ENCODE results near the gene NEGR1. TPM values are rescaled to one million over a fixed set of nuclear protein-coding genes. Genes with fewer than 3 reads are reported as not detected.
A peak's percentile ranks its signal among the peaks of the same experiment; 100 is the strongest.

The NEGR1 gene
- total and polyA plus RNA-seq, 8 donors: 1.2 to 35.4 (median 7.7) TPM

DNA sequence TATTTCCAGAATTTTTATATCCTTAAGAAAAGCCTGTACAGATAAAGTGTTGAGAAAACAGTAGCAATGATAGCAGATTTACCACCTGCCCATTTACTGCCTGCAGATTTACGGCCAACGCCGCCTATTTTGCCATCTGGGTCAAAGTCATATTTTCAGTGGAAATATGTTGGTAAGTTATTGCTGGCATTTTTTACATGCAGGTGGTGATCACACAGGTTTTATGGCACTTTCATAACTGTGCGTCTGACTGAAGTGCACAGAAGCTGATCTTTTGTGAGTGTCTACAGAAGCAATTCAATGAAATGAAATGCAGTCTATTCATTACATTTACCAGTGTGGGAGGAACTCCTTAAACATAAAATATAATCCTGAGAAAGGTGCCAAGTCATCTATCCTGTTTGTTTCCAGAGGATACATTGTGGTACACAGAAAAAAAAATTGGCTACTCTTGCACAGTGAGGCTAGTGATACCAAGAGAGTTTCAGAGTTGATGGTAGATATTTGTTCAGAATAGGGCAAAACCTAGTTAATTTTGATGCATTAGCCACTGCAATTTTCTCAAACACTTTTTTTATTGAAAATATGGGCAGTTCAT is 458.5 kb downstream of the NEGR1 start:
- Histone ChIP-seq H3K4me3 (no peak overlapping the region), H3K27ac (no peak overlapping the region), H3K4me1 (peaks cover 0 to 5% (median 3%) of the 10 kb centered on the region in 4 donors), H3K27me3 (no peaks in the 10 kb centered on the region), H3K9me3 (no peaks in the 10 kb centered on the region), H3K36me3 (no peaks in the 10 kb centered on the region)
- no peak for DNase-seq
- TF ChIP-seq POLR2A (IDR thresholded peaks at IDR 0.05): no peak
- no peak for TF ChIP-seq EP300 (IDR thresholded peaks at IDR 0.05)
- TF ChIP-seq CTCF (IDR thresholded peaks at IDR 0.05): no peak
- no peak for TF ChIP-seq POLR2AphosphoS5 (IDR thresholded peaks at IDR 0.05)
- 71 to 81% (median 80%) methylated on average over 4 of the region's 4 CpGs for WGBS, 5 donors
- intact Hi-C loops (cut with DNase I; ENCODE audit: low total_unique reads): no loop called here

DNA sequence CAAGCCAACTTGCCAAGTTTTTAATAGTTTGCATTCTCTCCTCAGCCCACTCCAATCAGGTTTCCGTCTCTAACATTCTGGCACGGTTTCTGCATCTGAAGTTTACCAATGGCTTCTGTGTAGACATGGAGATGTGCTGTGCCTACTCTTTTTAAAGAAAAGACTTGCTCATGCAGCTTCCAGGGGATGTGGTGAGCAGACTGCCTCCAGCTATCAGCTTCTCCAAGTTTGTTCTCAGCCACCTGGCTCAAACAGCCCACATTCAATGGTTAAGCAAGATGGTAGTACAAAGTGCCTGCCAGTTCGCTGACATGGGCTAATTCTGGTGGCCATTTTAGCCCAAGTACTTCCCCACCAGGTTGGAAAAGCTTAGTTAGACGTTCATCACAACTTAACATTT is 465.3 kb downstream of the NEGR1 start:
- no peak overlapping the region for H3K27ac ChIP-seq
- no peak for DNase-seq
- H3K36me3 ChIP-seq: no peaks in the 10 kb centered on the region
- no peaks in the 10 kb centered on the region for H3K27me3 ChIP-seq
- intact Hi-C loops (cut with DNase I; ENCODE audit: low total_unique reads): no loop called here
- TF ChIP-seq EP300 (IDR thresholded peaks at IDR 0.05) (no peak), CTCF (IDR thresholded peaks at IDR 0.05) (no peak), POLR2A (IDR thresholded peaks at IDR 0.05) (no peak)
- WGBS, 5 donors: 65 to 78% (median 74%) methylated on average over 4 of the region's 4 CpGs
- H3K4me3 ChIP-seq: no peak overlapping the region
- H3K4me1 ChIP-seq: no peaks in the 10 kb centered on the region
- no peaks in the 10 kb centered on the region for H3K9me3 ChIP-seq

- 49 to 60% (median 52%) methylated on average over 3 of the region's 3 CpGs for WGBS, 5 donors
- Histone ChIP-seq H3K4me1 (no peaks in the 10 kb centered on the region), H3K9me3 (no peaks in the 10 kb centered on the region), H3K27ac (no peak overlapping the region), H3K4me3 (no peak overlapping the region), H3K27me3 (no peaks in the 10 kb centered on the region), H3K36me3 (no peaks in the 10 kb centered on the region)
- no peak for TF ChIP-seq POLR2A (IDR thresholded peaks at IDR 0.05)
- TF ChIP-seq EP300 (IDR thresholded peaks at IDR 0.05): no peak
- TF ChIP-seq POLR2AphosphoS5 (IDR thresholded peaks at IDR 0.05): no peak
- no peak for TF ChIP-seq CTCF (IDR thresholded peaks at IDR 0.05)
- intact Hi-C loops (cut with DNase I; ENCODE audit: low total_unique reads): no loop called here
- DNase-seq: no peak
These were observed 473.3 kb downstream of the NEGR1 start for GRCh38 chr1:71809085-71809484.

- Histone ChIP-seq H3K27ac (no peak overlapping the region), H3K27me3 (no peaks in the 10 kb centered on the region), H3K4me3 (no peak overlapping the region), H3K36me3 (no peaks in the 10 kb centered on the region), H3K9me3 (no peaks in the 10 kb centered on the region), H3K4me1 (no peaks in the 10 kb centered on the region)
- TF ChIP-seq EP300 (IDR thresholded peaks at IDR 0.05): no peak
- intact Hi-C loops (cut with DNase I; ENCODE audit: low total_unique reads): no loop called here
- peak; percentile 26 to 45 for DNase-seq
- WGBS, 5 donors: 66 to 88% (median 75%) methylated on average over 2 of the region's 2 CpGs
These were observed 478.2 kb downstream of the NEGR1 start for GRCh38 chr1:71804140-71804539.

- H3K4me1 ChIP-seq: peaks cover 0 to 15% (median 0%) of the 10 kb centered on the region in 4 donors
- no peaks in the 10 kb centered on the region for H3K27me3 ChIP-seq
- peak in 1 of 2 donors; percentile 21 for DNase-seq
- no peaks in the 10 kb centered on the region for H3K36me3 ChIP-seq
- TF ChIP-seq EP300 (IDR thresholded peaks at IDR 0.05): no peak
- TF ChIP-seq POLR2AphosphoS5 (IDR thresholded peaks at IDR 0.05): no peak
- TF ChIP-seq POLR2A (IDR thresholded peaks at IDR 0.05): no peak
- no peak for TF ChIP-seq CTCF (IDR thresholded peaks at IDR 0.05)
- intact Hi-C loops (cut with DNase I; ENCODE audit: low total_unique reads): no loop called here
- H3K27ac ChIP-seq: no peak overlapping the region
- no peaks in the 10 kb centered on the region for H3K9me3 ChIP-seq
- no peak overlapping the region for H3K4me3 ChIP-seq
These were observed 486.3 kb downstream of the NEGR1 start for GRCh38 chr1:71796006-71796405.

Data from stomach (tissue), 9 donors.